HepG2 (cell line): Measurements from ENCODE around the gene SLC35B2. TPM values are rescaled to one million over a fixed set of nuclear protein-coding genes. Genes with fewer than 3 reads are reported as not detected.

Source experiments
- ARNT2 ChIP-seq: sonication (generic); formaldehyde crosslinking; IDR thresholded peaks from 2 replicates; pipeline ENCODE4 v1.8.0; 2022; ENCODE audit warnings: mild to moderate bottlenecking, low read depth, missing genetic modification reagents, moderate library complexity
- GPN1 ChIP-seq: sonication (generic); formaldehyde crosslinking; IDR thresholded peaks from 2 replicates; pipeline ENCODE4 v1.5.1; 2020; ENCODE audit warnings: missing genetic modification reagents, borderline replicate concordance
- HNF1A ChIP-seq, 2 experiments: sonication (generic) in 1 of 2; formaldehyde crosslinking in 1 of 2; IDR thresholded peaks; 2 replicates each; pipeline versions ENCODE4 v1.4.0 to v1.6.1; 2016 to 2020; ENCODE audit warnings: borderline replicate concordance in 1 of 2, low read depth in 1 of 2, mild to moderate bottlenecking in 1 of 2, missing genetic modification reagents in 1 of 2
- NFE2L1 ChIP-seq: sonication (generic); formaldehyde crosslinking; IDR thresholded peaks from 2 replicates; pipeline ENCODE4 v1.4.0; 2020; ENCODE audit warnings: missing genetic modification reagents, mild to moderate bottlenecking, borderline replicate concordance
- PHF5A ChIP-seq: IDR thresholded peaks from one replicate; pipeline ENCODE4 v1.6.1; 2018; ENCODE audit warnings: low read depth, missing genetic modification reagents; ENCODE audit not compliant: unreplicated experiment
- SATB2 ChIP-seq: sonication (generic); formaldehyde crosslinking; IDR thresholded peaks from 2 replicates; pipeline ENCODE4 v1.5.0; 2020; ENCODE audit warnings: missing genetic modification reagents
- SIX4 ChIP-seq: sonication (generic); formaldehyde crosslinking; IDR thresholded peaks from 2 replicates; pipeline ENCODE4 v1.4.0; 2020; ENCODE audit warnings: missing genetic modification reagents
- ZFP90 ChIP-seq: sonication (generic); formaldehyde crosslinking; IDR thresholded peaks from 2 replicates; pipeline ENCODE4 v1.8.0; 2022; ENCODE audit warnings: missing genetic modification reagents, mild to moderate bottlenecking, inconsistent platforms, borderline replicate concordance
- ZMAT3 ChIP-seq: sonication (generic); formaldehyde crosslinking; conservative IDR thresholded peaks from 2 replicates; pipeline ENCODE4 v1.7.0; 2021; ENCODE audit warnings: missing genetic modification reagents
- ZNF331 ChIP-seq: sonication (generic); formaldehyde crosslinking; IDR thresholded peaks from 2 replicates; pipeline ENCODE4 v1.4.0; 2020; ENCODE audit warnings: missing genetic modification reagents
- ZNF710 ChIP-seq: sonication (generic); formaldehyde crosslinking; IDR thresholded peaks from 2 replicates; pipeline ENCODE4 v1.5.0; 2020; ENCODE audit warnings: mild to moderate bottlenecking, missing genetic modification reagents, borderline replicate concordance
- ZNF768 ChIP-seq: sonication (generic); formaldehyde crosslinking; IDR thresholded peaks from 2 replicates; pipeline ENCODE4 v1.4.0; 2020; ENCODE audit warnings: missing genetic modification reagents
- polyA plus RNA-seq, 8 experiments: library from polyadenylated mRNA; depleted of rRNA in 3 of 8; stranded (reverse) in 7 of 8; unstranded in 1 of 8; fragments of >200 nt; fragmentation: Illumina TruSeq in 4 of 8; extraction: Trizol in 4 of 8; gene quantifications; 2 replicates each; pipeline versions ENCODE4 v1.2.1 to v1.2.3, GENCODE V29; 2011 to 2016; ENCODE audit warnings: low read depth in 4 of 8, missing spikeins in 1 of 8, mixed read lengths in 1 of 8; ENCODE audit not compliant: insufficient read depth in 1 of 8
- total RNA-seq, 5 experiments: library from RNA; depleted of rRNA; stranded (reverse); fragments of >200 nt; fragmentation: Illumina TruSeq; extraction: Trizol; gene quantifications; 2 replicates each; pipeline ENCODE4 v1.2.3, GENCODE V29; 2016; ENCODE audit warnings: low read depth in 1 of 5
- TF ChIP-seq, protein P1 (sequence below): sonication (generic); formaldehyde crosslinking; IDR thresholded peaks from 2 replicates; pipeline ENCODE4 v1.5.1; 2020; ENCODE audit warnings: missing genetic modification reagents, mild to moderate bottlenecking, borderline replicate concordance
- TF ChIP-seq, protein P2 (sequence below): sonication (generic); formaldehyde crosslinking; IDR thresholded peaks from 2 replicates; pipeline ENCODE4 v1.4.0; 2020; ENCODE audit warnings: missing genetic modification reagents

The SLC35B2 gene
- total and polyA plus RNA-seq, 2 of the 13 experiments (the other 11 are each of a cell fraction or from before 2014, with no cell fraction given), result 61.1 to 148 TPM

GRCh38 chr6:44219053-44219814, 38.1 kb downstream of the SLC35B2 start (continued):
- TF ChIP-seq, protein P1, sequence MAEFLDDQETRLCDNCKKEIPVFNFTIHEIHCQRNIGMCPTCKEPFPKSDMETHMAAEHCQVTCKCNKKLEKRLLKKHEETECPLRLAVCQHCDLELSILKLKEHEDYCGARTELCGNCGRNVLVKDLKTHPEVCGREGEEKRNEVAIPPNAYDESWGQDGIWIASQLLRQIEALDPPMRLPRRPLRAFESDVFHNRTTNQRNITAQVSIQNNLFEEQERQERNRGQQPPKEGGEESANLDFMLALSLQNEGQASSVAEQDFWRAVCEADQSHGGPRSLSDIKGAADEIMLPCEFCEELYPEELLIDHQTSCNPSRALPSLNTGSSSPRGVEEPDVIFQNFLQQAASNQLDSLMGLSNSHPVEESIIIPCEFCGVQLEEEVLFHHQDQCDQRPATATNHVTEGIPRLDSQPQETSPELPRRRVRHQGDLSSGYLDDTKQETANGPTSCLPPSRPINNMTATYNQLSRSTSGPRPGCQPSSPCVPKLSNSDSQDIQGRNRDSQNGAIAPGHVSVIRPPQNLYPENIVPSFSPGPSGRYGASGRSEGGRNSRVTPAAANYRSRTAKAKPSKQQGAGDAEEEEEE (CRISPR knock-in tag), result no peak
- TF ChIP-seq GPN1 (no peak), HNF1A (IDR thresholded peaks at IDR 0.05; ENCODE audit: low read depth) (no peak; the same call in 1 of the 2 replicates), HNF1A (CRISPR knock-in tag; IDR thresholded peaks at IDR 0.05; ENCODE audit: borderline replicate concordance) (0 out of 2 replicates have a peak, but pooled peaks have one; percentile 25), ZNF331 (CRISPR knock-in tag) (peak; percentile 46; the same call in 1 of the 2 replicates), SATB2 (CRISPR knock-in tag) (peak; percentile 70; the same call in 1 of the 2 replicates), PHF5A (no peak), ZFP90 (CRISPR knock-in tag) (no peak; the same call in 1 of the 2 replicates), ZMAT3 (CRISPR knock-in tag) (peak; percentile 85), ZNF710 (CRISPR knock-in tag) (peak; percentile 51; the same call in 1 of the 2 replicates), NFE2L1 (0 out of 2 replicates have a peak, but pooled peaks have one; percentile 55), ARNT2 (peak; percentile 81), ZNF768 (peak; percentile 71; the same call in 1 of the 2 replicates), SIX4 (CRISPR knock-in tag) (no peak)
- TF ChIP-seq, protein P2, sequence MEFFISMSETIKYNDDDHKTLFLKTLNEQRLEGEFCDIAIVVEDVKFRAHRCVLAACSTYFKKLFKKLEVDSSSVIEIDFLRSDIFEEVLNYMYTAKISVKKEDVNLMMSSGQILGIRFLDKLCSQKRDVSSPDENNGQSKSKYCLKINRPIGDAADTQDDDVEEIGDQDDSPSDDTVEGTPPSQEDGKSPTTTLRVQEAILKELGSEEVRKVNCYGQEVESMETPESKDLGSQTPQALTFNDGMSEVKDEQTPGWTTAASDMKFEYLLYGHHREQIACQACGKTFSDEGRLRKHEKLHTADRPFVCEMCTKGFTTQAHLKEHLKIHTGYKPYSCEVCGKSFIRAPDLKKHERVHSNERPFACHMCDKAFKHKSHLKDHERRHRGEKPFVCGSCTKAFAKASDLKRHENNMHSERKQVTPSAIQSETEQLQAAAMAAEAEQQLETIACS (CRISPR knock-in tag), result no peak
